Measurements from ENCODE around the gene RBFOX2. TPM values are rescaled to one million over a fixed set of nuclear protein-coding genes. Genes with fewer than 3 reads are reported as not detected.

Gene RBFOX2
- total and polyA plus RNA-seq, 2 of the 13 experiments (the other 11 are each of a cell fraction or from before 2014, with no cell fraction given): 37.3 to 40.4 TPM

DNA sequence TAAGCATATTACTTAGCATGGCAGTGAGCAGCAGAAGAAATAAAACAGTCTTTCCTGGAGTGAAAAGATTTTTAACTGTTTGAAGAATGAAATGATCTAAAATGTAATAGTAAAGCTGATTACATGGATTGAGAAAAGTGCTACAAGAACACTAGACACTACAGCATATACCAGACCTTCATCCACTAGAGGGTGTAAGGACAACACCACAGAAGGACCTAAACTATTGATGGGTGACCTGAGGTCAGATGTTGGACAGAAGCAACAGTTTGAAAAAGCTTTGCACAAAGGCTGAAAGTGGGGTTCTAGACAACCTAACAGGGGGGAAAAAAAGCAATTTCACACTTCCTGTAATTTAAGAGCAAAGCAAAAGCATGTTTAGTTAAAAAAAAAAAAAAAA is 97.7 kb downstream of the RBFOX2 start (continued):
- TF ChIP-seq, protein P1, sequence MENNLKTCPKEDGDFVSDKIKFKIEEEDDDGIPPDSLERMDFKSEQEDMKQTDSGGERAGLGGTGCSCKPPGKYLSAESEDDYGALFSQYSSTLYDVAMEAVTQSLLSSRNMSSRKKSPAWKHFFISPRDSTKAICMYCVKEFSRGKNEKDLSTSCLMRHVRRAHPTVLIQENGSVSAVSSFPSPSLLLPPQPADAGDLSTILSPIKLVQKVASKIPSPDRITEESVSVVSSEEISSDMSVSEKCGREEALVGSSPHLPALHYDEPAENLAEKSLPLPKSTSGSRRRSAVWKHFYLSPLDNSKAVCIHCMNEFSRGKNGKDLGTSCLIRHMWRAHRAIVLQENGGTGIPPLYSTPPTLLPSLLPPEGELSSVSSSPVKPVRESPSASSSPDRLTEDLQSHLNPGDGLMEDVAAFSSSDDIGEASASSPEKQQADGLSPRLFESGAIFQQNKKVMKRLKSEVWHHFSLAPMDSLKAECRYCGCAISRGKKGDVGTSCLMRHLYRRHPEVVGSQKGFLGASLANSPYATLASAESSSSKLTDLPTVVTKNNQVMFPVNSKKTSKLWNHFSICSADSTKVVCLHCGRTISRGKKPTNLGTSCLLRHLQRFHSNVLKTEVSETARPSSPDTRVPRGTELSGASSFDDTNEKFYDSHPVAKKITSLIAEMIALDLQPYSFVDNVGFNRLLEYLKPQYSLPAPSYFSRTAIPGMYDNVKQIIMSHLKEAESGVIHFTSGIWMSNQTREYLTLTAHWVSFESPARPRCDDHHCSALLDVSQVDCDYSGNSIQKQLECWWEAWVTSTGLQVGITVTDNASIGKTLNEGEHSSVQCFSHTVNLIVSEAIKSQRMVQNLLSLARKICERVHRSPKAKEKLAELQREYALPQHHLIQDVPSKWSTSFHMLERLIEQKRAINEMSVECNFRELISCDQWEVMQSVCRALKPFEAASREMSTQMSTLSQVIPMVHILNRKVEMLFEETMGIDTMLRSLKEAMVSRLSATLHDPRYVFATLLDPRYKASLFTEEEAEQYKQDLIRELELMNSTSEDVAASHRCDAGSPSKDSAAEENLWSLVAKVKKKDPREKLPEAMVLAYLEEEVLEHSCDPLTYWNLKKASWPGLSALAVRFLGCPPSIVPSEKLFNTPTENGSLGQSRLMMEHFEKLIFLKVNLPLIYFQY (CRISPR knock-in tag; IDR thresholded peaks at IDR 0.05; ENCODE audit: borderline replicate concordance): no peak
- no peak for TF ChIP-seq ZNF432 (CRISPR knock-in tag; IDR thresholded peaks at IDR 0.05; ENCODE audit: borderline replicate concordance)
- TF ChIP-seq STAG1 (CRISPR knock-in tag; IDR thresholded peaks at IDR 0.05): peak; percentile 95
- TF ChIP-seq HOXA3 (CRISPR knock-in tag; IDR thresholded peaks at IDR 0.05): no peak
- no peak for TF ChIP-seq TRIM24 (CRISPR knock-in tag; IDR thresholded peaks at IDR 0.05)
- no peak for TF ChIP-seq PTBP1 (IDR thresholded peaks at IDR 0.05; ENCODE audit: low read depth, low read length, poor library complexity, severe bottlenecking)
- TF ChIP-seq POLR2AphosphoS2 (IDR thresholded peaks at IDR 0.05; ENCODE audit: low read depth, low read length): no peak
- no peak for TF ChIP-seq SRY (CRISPR knock-in tag; IDR thresholded peaks at IDR 0.05)
- no peak for TF ChIP-seq MZF1 (CRISPR knock-in tag; IDR thresholded peaks at IDR 0.05; ENCODE audit: borderline replicate concordance)
- no peak for TF ChIP-seq TP53 (CRISPR knock-in tag; conservative IDR thresholded peaks at IDR 0.05)
- TF ChIP-seq ZNF816 (CRISPR knock-in tag; IDR thresholded peaks at IDR 0.05; ENCODE audit: borderline replicate concordance): no peak
- TF ChIP-seq ZNF550 (CRISPR knock-in tag; IDR thresholded peaks at IDR 0.05; ENCODE audit: borderline replicate concordance): no peak
- TF ChIP-seq CBX2 (IDR thresholded peaks at IDR 0.05; ENCODE audit: low read depth, low read length): no peak
- TF ChIP-seq CBX2 (CRISPR knock-in tag; IDR thresholded peaks at IDR 0.05; ENCODE audit: low read depth): no peak
- 0 out of 2 replicates have a peak, but pooled peaks have one; percentile 50 for TF ChIP-seq ONECUT2 (CRISPR knock-in tag; IDR thresholded peaks at IDR 0.05)
- no peak for TF ChIP-seq ATM (IDR thresholded peaks at IDR 0.05; ENCODE audit: borderline replicate concordance)
- no peak for TF ChIP-seq MAF1 (CRISPR knock-in tag; IDR thresholded peaks at IDR 0.05; ENCODE audit: borderline replicate concordance)
- TF ChIP-seq, protein P2, sequence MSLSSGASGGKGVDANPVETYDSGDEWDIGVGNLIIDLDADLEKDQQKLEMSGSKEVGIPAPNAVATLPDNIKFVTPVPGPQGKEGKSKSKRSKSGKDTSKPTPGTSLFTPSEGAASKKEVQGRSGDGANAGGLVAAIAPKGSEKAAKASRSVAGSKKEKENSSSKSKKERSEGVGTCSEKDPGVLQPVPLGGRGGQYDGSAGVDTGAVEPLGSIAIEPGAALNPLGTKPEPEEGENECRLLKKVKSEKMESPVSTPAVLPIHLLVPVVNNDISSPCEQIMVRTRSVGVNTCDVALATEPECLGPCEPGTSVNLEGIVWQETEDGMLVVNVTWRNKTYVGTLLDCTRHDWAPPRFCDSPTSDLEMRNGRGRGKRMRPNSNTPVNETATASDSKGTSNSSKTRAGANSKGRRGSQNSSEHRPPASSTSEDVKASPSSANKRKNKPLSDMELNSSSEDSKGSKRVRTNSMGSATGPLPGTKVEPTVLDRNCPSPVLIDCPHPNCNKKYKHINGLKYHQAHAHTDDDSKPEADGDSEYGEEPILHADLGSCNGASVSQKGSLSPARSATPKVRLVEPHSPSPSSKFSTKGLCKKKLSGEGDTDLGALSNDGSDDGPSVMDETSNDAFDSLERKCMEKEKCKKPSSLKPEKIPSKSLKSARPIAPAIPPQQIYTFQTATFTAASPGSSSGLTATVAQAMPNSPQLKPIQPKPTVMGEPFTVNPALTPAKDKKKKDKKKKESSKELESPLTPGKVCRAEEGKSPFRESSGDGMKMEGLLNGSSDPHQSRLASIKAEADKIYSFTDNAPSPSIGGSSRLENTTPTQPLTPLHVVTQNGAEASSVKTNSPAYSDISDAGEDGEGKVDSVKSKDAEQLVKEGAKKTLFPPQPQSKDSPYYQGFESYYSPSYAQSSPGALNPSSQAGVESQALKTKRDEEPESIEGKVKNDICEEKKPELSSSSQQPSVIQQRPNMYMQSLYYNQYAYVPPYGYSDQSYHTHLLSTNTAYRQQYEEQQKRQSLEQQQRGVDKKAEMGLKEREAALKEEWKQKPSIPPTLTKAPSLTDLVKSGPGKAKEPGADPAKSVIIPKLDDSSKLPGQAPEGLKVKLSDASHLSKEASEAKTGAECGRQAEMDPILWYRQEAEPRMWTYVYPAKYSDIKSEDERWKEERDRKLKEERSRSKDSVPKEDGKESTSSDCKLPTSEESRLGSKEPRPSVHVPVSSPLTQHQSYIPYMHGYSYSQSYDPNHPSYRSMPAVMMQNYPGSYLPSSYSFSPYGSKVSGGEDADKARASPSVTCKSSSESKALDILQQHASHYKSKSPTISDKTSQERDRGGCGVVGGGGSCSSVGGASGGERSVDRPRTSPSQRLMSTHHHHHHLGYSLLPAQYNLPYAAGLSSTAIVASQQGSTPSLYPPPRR (CRISPR knock-in tag; IDR thresholded peaks at IDR 0.05; ENCODE audit: borderline replicate concordance): no peak
- TF ChIP-seq, protein P3, sequence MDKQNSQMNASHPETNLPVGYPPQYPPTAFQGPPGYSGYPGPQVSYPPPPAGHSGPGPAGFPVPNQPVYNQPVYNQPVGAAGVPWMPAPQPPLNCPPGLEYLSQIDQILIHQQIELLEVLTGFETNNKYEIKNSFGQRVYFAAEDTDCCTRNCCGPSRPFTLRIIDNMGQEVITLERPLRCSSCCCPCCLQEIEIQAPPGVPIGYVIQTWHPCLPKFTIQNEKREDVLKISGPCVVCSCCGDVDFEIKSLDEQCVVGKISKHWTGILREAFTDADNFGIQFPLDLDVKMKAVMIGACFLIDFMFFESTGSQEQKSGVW (CRISPR knock-in tag; IDR thresholded peaks at IDR 0.05; ENCODE audit: borderline replicate concordance): no peak
- no peak for TF ChIP-seq MED1 (CRISPR knock-in tag; IDR thresholded peaks at IDR 0.05)
- no peak for TF ChIP-seq GTF2F1 (IDR thresholded peaks at IDR 0.05; ENCODE audit: low read length)
- peak; percentile 27; the same call in 1 of the 2 replicates for TF ChIP-seq SAP130 (CRISPR knock-in tag; IDR thresholded peaks at IDR 0.05; ENCODE audit: low read depth)
